Parathyroid adenoma (tissue), 2 donors: ENCODE measurements around the gene SPHK1.
"Not testable (repeated sequence)": the region's sequence is repeated elsewhere in the genome, so short reads cannot be mapped to it uniquely, and the experiment has no call there.

ENCODE experiments used
- H2AFZ ChIP-seq: fragments of 300-600 bp; sonication (generic); one replicate; pipeline ENCODE4 v1.7.0; 2017; ENCODE audit warnings: antibody characterized with exemption, mild to moderate bottlenecking
- H3K27ac ChIP-seq: fragments of 300-600 bp; sonication (generic); one replicate; pipeline ENCODE4 v1.7.0; 2017
- H3K27me3 ChIP-seq: fragments of 300-600 bp; sonication (generic); one replicate; pipeline ENCODE4 v1.7.0; 2017; ENCODE audit warnings: low read length; ENCODE audit not compliant: control insufficient read depth, insufficient read depth
- H3K36me3 ChIP-seq: fragments of 300-600 bp; sonication (generic); one replicate; pipeline ENCODE4 v1.7.0; 2017; ENCODE audit warnings: low read length; ENCODE audit not compliant: control insufficient read depth, insufficient read depth
- H3K4me1 ChIP-seq: fragments of 300-600 bp; sonication (generic); one replicate; pipeline ENCODE4 v1.7.0; 2017; ENCODE audit warnings: control low read depth
- H3K4me2 ChIP-seq: fragments of 300-600 bp; sonication (generic); one replicate; pipeline ENCODE4 v1.7.0; 2017; ENCODE audit warnings: low read length
- H3K4me3 ChIP-seq: fragments of 300-600 bp; sonication (generic); one replicate; pipeline ENCODE4 v1.7.0; 2017; ENCODE audit warnings: low read depth, low read length
- H3K79me2 ChIP-seq: fragments of 300-600 bp; sonication (generic); one replicate; pipeline ENCODE4 v1.7.0; 2017; ENCODE audit warnings: control low read depth
- H3K9ac ChIP-seq: fragments of 300-600 bp; sonication (generic); one replicate; pipeline ENCODE4 v1.7.0; 2017; ENCODE audit warnings: mild to moderate bottlenecking
- H3K9me3 ChIP-seq: fragments of 300-600 bp; sonication (generic); one replicate; pipeline ENCODE4 v1.7.0; 2017; ENCODE audit warnings: low read length; ENCODE audit not compliant: control insufficient read depth
- CTCF ChIP-seq: fragments of 300-600 bp; sonication (generic); IDR thresholded peaks from one replicate; pipeline ENCODE4 v1.7.0; 2017; ENCODE audit warnings: antibody characterized with exemption, mild to moderate bottlenecking
- donor health status: primary hyperparathyroidism.

The SPHK1 gene

GRCh38 chr17:76341301-76341700 is 43.1 kb upstream of the SPHK1 start:
- Histone ChIP-seq H3K36me3 (no peaks in the 10 kb centered on the region), H3K9me3 (no peaks in the 10 kb centered on the region), H3K27ac (no peak overlapping the region), H3K9ac (no peak overlapping the region), H3K4me2 (no peak overlapping the region), H3K4me3 (no peak overlapping the region), H2AFZ (no peak overlapping the region), H3K4me1 (no peaks in the 10 kb centered on the region), H3K27me3 (no peaks in the 10 kb centered on the region), H3K79me2 (peaks cover 10% of the 10 kb centered on the region)
- TF ChIP-seq CTCF: no peak

GRCh38 chr17:76343106-76343505 is 41.3 kb upstream of the SPHK1 start:
- Histone ChIP-seq H3K4me3 (no peak overlapping the region), H3K79me2 (peaks cover 11% of the 10 kb centered on the region), H3K27me3 (no peaks in the 10 kb centered on the region), H3K4me2 (no peak overlapping the region), H2AFZ (no peak overlapping the region), H3K4me1 (no peaks in the 10 kb centered on the region), H3K9ac (no peak overlapping the region), H3K9me3 (no peaks in the 10 kb centered on the region), H3K36me3 (no peaks in the 10 kb centered on the region), H3K27ac (no peak overlapping the region)
- no peak for TF ChIP-seq CTCF

GRCh38 chr17:76345377-76345974 is 38.9 kb upstream of the SPHK1 start:
- no peaks in the 10 kb centered on the region for H3K36me3 ChIP-seq
- no peak overlapping the region for H3K4me2 ChIP-seq
- H3K4me1 ChIP-seq: no peaks in the 10 kb centered on the region
- no peak overlapping the region for H3K4me3 ChIP-seq
- H3K27ac ChIP-seq: no peak overlapping the region
- H2AFZ ChIP-seq: no peak overlapping the region
- peaks cover 8% of the 10 kb centered on the region for H3K79me2 ChIP-seq
- no peak overlapping the region for H3K9ac ChIP-seq
- no peaks in the 10 kb centered on the region for H3K9me3 ChIP-seq
- H3K27me3 ChIP-seq: no peaks in the 10 kb centered on the region
- TF ChIP-seq CTCF: no peak

GRCh38 chr17:76346936-76347335 is 37.5 kb upstream of the SPHK1 start:
- peaks cover 14% of the 10 kb centered on the region for H3K79me2 ChIP-seq
- H3K36me3 ChIP-seq, H3K9me3 ChIP-seq, H3K4me1 ChIP-seq, H3K4me3 ChIP-seq, H3K27me3 ChIP-seq, H3K9ac ChIP-seq, H3K27ac ChIP-seq, H2AFZ ChIP-seq, H3K4me2 ChIP-seq: not testable (repeated sequence)

GRCh38 chr17:76350463-76350862 is 33.9 kb upstream of the SPHK1 start:
- H3K4me2 ChIP-seq: no peak overlapping the region

More at GRCh38 chr17:76350463-76350862, 33.9 kb upstream of the SPHK1 start:
- no peaks in the 10 kb centered on the region for H3K4me1 ChIP-seq
- H3K79me2 ChIP-seq: peaks cover 20% of the 10 kb centered on the region
- H3K9ac ChIP-seq: no peak overlapping the region
- H3K36me3 ChIP-seq: no peaks in the 10 kb centered on the region
- H3K9me3 ChIP-seq: no peaks in the 10 kb centered on the region
- no peak overlapping the region for H3K27ac ChIP-seq
- H2AFZ ChIP-seq: no peak overlapping the region
- no peaks in the 10 kb centered on the region for H3K27me3 ChIP-seq
- TF ChIP-seq CTCF: no peak
- no peak overlapping the region for H3K4me3 ChIP-seq
